GM21423 (cell line): Measurements from ENCODE around the gene CMTM8.

Experiments
- ATAC-seq: cut with Tn5 transposase; IDR thresholded peaks from one replicate; pipeline ENCODE4 v1.9.1; 2021; ENCODE audit warnings: mild to moderate bottlenecking, moderate library complexity; ENCODE audit not compliant: unreplicated experiment

The CMTM8 gene

DNA sequence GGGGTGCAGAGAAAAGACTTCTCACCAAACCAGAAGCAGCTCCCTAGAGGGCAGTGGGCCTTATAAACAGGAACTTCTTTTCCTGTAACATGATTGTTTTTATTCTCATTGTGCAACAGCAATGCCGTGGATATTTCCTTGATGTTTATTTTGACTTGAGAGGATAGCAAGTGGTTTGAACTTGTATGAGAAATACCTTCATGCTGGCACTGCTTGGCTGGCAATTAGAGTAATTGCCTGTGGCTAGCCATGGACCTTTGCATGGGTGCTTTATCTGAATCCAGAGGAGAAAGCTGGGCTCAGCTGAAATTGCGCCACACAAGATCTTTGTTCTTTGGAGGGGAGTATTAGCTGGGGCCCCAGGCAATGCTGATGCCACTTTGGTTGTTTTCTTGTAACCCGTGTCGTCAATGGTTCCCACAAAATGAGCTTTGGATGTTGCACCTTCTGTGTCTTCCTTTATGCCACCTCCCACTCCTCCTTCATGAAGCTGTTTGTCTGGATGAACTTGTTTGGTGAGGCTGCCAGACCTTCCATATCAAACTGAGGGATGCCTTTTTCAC is 37.9 kb downstream of the CMTM8 start:
- ATAC-seq = no peak

DNA sequence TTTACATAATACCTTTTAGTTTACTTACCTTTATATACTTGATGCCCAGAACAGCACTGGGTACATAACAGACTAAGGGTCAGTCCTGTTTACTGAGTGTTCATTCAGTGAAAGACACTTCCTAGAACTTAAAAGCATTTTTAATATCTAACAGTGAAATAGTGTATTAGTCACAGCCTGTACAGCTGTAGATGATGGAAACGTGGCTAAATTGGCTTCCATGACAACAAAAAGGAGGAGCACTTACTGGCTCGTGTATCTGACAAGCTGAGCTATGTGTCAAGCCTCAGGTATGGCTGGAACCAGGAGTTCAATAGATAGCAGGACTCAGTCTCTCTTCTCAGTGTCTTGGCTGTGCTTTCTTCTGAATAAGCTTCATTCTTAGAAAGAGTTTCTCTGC is 40.2 kb downstream of the CMTM8 start:
- ATAC-seq = no peak

DNA sequence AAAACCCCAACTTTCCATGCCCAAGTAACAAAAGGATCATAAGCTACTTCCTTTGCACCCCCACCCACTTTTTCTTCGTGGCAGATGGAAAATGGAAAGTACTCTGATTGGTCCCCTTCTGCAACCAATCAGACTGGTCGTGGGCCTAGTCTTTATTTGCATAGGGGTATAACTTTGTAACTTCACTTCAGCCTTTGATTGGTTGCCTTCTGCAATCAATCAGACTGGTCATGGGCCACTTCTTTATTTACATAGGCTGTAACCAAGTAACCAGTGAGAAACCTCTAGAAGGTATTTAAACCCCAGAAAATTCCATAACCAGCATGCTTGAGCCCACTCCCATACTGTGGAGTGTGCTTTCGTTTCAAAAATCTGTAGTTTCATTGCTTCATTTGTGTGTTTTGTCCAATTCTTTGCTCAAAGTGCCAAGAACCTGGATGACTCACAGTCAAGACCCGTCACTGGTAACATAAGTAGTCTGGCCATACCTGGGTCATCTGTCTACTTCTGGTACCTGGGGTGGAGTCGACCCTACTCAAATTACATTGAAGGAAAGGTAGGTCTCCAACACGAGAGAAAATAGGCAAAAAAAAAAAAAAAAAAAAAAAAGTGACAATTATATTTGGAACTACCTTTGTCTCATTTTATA is 41.9 kb downstream of the CMTM8 start:
- no peak for ATAC-seq

DNA sequence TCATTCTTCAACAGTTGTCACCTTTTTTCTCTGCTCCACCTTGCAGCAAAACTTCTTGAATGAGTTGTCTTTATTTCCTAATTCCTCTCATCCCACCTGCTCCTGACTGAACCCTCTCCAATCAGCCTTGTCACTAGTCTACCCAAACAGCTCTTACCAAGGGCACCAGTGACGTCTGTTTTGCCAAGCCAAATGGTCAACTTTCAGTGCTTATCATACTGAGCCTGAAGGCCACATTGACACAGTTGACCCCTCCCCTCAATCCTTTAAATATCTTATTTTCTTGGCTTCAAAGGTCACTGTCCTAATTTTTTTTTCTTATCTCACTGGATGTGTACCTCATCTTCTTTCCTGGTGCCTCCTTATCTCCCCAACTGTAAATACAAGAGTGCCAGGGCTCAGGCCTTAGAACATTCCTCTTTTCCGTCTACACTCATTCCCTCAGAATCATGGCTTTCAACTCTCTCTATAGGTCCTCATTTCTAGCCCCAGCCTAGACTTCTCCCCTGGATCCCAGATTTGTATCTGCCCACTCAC is 43.2 kb downstream of the CMTM8 start:
- ATAC-seq = no peak

DNA sequence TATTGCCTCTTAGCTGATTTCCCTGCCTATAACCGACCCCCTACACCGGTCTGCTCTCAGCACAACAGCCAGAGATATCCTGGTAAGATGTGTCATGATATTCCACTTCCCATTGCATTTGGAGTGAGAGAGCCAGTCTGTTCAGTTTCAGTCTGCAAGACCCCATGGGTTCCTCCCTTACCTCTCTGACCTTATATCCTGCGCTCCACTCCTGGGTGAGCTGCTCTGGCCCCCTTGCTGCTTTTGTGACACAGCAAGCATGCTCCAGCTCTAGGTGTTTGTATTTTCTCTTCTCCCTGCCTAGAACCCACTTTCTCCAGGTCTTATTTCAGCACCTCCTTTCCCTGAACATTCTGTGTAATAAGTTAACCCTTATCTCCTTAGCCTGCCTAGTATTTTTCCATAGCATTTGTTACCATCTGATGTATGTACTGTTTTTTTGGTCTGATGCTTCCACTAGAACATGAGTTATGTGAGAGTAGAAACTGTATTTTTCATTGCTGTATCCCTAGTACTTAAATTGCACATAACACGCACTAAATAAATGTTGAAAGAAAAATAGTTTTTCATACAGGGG is 44.2 kb downstream of the CMTM8 start:
- no peak for ATAC-seq

DNA sequence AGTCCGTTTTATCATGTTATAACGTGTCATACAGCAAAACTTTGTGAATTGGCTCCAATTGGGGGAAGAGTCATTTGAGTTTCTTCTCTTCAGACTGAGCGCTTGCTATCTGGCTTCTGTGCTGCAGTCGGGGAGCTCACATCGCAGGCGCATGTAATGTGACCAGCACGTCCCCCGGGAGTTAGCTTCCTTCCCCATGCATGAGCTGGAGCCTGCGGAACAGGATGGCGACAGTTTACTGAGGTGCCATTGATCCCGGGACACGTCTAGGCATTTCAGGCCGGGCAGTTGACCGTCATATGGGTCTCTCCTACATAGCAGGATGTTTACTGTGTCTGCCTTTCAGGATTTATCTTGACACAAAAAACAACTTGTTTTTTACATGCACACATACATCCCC is 44.8 kb downstream of the CMTM8 start:
- no peak for ATAC-seq

DNA sequence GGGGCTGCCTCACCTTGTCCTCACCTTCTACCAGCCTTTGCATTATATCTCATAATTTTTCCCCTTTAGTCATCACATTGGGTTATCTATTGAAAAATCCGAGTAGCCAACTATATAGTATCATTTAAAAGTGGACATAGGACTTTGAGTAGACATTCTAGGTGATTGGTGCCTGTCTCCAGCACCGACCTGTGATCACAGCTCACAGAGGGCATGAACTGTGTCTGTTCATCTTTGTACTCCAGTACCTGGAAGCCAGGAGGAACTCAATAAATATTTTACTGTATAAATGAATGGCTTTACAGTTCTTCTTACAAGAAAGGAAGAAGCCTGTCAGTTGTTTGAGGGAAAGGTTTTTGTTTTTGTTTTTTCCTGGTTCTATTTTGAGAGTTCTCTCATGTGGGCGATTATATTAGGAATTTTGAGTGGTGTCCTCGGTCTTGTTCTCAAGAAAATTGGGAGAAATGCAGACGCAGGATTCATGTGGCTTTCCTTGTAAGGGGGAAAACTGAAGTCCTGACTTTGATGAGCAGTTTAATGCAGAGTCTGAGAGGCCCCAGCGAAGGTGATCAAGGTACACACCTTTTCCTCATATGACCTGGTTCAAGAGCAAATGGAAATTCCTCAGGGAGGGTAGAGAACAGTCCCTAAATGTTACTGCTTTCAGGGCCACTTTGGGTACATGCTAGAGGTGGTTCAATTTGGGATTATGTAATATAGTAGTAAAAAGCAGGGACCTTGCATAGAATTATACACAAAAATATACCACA is 46.1 kb downstream of the CMTM8 start:
- no peak for ATAC-seq

DNA sequence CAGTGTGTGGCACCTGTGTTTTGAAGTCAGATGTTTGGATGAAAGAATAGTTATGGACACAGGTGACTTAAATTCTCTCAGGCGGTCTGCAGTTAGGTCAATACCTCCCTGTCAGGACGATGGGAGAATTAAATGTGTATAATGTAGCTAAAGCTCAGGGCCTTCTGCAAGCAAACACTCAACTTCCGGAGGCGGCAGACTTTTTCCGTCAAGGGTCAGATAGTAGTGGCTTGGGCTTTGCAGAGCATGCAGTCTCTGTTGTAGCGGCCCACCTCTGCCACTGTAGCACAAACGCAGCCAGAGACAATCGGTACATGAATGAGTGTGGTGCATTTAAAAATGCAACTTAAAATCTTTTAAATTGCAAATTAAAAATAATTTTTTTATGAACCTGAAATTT is 47.4 kb downstream of the CMTM8 start:
- no peak for ATAC-seq

DNA sequence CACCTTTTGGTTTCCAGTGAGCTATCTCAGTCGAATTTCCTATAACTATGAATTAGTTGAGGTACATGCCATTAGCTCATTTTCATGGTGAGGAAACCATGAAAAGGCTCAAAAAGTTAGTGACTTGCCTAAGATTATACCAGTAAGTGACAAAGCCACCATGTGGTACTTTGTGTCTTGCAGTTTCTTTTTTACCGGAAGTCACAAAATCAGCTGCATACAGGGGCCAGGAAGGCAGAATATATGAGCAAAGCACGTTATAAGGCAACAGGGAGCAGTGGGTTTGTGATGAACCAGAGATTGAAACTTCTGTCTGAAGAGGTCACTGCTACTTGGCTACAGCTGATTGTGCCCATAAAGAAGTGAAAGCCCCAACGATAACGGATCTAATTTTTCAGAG is 50.3 kb downstream of the CMTM8 start:
- ATAC-seq = no peak

DNA sequence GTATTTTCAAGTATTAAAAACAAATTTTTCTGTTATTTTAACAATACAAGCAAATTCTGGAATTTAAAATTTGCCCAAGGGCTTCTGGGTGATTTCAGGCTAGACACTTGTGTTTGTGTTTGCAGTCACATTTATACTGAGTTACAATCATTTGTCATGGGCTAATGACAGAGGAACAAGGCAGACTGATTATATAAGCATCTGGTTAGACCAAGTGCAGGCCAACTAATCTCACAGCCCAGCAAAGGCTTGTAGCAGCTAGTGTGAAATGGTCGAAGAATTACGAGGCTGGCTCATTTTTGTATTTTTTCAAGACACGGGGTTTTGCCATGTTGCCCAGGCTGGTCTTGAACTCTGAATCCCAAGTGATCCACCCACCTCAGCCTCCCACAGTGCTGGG is 52.1 kb downstream of the CMTM8 start:
- no peak for ATAC-seq

DNA sequence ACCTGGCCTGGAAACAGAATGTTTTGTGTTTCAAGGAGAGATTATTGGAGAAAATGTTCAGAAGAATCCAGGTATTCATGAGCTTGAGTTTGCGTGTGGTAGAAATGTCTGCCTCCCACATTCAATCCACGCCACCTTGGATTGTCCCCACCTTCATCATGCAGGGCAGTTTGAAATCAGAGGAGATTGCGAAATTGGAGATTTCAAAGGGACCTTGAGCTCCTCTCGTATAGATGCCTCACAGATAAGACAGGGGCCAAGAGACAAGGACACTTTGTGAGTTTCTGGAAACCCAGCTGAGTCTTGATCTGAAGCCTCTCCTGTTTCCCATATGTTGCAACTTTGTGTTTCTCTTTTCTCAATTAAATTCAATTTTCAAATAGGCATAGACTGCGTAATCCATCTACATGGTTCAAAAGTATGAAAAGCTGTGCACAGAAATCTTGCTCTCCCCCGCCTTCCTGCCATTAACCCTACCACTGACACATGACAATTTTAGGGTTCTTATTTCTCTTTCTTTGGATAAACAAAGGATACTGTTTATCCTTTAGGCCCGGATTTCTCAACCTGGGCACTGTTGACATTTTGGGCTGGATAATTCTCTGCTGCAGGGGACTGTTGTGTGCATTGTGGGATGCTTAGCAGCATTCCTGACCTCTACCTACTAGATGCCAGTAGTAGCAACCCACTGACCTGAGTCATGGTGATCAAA is 53.8 kb downstream of the CMTM8 start:
- ATAC-seq = no peak

DNA sequence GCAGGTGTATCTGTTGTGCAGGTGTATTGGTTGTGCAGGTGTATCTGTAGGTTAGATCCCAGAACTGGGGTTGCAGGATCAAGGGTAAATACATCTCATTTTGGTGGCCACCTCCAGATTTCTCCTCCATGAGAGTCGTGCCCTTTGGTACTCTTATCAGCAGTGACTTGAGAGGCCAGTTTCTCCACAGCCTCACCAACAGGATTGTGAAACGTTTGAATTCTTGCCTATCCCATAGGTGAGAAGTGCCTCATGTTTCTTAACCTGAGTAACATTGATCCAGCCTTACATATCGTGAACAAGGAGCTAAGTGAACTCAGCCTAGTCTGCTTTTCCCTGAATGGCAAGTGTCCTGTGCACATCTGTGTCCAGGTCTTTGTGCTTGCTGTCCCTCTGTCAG is 55.4 kb downstream of the CMTM8 start:
- ATAC-seq = no peak

DNA sequence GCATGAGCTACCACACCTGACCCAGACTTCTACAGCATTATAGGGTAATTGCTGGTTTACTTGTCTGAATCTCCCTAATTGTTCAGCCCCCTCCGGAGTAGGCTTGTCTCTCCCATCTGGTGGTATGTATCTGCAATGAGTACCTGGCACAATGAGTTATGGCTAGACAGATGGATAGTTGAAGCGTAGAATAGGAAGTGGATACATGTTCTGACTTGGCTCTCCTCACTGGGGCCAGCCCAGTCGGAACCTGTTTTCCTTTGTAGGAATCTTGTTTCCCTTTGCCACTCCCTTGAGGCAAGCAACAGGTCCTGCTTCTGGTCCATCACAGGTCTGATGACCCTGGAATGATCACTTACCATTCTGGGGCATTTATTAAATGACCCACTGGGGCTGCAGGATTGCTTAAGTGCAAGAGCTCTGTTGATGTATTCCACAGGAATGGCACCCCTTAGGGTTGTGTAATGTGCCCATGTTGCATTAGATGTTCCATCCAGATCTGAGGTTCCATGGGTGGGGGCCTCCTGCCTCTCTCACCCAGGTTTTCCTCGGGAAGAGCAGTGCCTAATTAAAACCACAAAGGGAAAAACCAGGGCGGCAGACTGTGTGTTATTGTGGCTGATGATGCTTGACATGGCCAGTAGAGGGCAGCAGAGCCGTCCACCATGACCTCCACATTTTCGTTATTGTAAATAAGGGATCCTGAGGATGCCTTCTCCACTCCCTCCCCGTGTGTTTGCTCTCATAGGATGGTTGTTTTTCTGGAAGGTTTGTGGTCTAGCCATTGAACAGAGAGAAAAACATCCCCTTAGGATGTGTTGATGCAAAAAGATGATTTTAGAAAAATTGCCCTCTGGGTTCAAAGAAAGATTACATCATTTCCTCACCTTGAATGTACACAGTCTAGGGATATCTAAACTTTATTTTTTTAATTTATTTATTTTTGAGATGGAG is 58.0 kb downstream of the CMTM8 start:
- peak; percentile 70 for ATAC-seq

DNA sequence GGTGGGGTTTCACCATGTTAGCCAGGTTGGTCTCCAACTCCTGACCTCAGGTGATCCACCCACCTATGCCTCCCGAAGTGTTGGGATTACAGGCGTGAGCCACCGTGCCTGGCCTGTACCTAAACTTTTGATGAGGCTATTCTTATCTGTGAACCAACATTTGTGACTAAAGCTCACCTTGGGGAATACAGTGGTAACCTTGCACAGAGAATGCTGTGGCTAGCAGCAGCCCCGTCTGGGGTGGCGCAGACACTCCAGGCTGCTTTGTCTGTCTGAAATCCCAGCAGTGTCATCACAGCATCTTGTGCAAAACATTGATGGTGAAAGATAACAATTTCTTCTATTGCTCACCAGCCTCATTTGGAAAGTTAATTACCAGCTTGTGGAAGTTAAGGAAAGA is 58.9 kb downstream of the CMTM8 start:
- ATAC-seq = no peak

DNA sequence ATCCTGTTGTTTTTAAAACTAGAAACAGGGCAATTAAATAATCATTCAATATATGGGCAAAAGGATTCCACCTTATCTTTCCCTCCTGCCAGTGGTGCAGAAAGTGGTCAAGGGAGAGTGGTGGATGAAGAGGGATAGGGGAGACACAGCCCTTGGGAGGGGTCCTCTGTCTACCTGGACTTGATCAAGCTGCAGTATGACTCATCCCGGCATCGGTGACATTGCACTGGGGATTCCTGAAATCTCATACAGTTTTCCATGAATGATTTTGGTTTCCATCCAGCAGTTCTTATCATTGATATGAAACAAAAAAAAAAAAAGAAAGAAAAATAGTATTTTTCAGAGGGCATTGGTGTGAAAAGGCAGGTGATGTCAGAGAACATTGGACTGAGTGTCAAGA is 62.9 kb downstream of the CMTM8 start:
- no peak for ATAC-seq

DNA sequence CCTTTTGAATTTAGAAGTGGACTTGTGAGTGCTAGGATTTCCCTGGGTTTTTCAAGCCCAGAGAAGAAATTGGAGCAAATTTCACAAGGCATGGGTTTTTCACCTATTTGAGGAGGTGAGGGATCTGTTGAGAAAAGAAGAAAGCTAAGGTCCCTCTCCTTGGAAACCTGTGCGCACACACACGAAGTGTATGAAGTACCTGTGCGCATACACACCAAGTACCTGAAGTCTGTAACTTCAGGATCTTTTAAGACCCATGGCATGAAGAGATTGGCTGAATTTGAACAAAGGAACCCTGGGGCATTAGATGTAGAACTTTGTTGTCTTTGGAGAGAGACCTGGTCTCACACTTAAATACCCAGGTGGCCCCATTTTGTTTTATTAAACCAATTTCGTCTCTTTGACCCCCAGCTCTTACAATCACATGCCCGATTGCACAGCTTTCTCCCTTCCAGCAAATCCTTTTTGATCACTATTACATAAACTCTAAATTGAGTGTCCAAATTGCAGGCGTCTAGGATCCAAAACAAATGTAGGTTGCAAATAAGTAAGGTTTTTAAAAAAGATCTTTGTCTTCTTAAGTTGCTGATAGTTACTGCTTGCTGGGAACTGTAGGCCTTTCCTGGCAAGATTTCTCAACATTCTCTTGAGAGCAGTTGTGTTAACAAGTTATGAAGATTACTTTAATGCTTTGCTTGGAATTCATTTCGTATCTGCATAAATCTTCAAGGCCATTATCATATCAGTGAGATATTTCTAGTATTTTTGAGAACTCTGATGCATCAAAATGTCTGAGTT is 64.3 kb downstream of the CMTM8 start:
- ATAC-seq = no peak

DNA sequence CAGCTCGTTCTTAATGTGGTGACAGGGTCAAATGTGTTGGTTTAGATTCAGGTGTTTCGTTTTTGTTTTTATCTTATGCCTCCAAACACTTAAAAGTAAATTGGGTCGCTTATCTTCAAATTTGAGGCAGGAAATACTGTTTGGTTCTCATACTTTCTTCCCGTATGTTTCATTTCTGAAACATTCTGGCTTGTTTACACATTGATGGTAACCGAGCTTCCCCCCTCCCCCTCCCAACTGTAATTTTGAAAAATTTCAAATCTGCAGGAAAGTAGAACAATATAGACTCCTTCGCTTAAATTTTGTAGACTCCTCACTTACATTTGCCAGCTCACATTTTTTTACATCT is 64.9 kb downstream of the CMTM8 start:
- ATAC-seq = no peak

DNA sequence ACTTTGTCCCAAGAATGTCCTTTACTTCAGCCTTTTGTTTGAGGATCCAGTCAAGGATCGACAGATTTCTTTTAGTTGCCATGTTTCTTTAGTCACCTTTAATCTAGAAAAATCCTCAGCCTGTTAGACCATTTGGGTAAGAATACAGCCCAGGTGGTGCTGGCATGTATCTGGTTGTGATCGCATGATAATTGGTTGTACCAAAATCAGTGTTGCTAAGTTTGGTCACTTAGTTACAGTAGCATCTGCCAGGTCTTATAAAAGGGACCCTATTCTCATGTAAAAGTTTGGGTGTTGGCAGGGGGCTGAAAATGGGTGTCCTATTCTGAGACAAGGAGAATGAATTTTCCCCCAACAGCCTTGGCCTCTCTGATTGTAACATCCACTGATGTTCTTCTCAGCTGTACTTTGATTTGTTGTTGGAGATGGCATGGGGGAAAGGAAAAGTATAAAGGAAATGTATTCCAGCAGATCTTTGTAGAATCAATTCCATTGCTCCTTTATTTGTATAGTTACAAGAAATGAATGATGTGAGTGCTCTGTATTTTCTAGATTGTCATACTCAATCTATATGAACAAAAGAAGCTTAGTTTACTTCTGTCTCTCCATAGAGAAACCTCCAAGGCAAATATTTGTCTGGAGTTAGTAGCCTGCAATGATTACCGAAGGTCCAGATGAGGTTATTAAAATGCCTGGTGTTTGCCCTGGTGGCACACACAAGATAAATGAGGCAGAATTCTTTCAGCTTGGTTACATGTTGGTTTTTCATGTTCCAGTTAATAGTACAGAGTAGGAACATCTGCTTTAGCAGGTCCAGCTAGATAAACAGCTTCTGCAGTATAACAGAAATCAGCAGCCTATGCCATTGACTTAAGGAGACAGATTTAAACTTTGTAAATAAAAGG is 65.7 kb downstream of the CMTM8 start:
- no peak for ATAC-seq
